ENCODE results near the gene KCNH2. TPM values are rescaled to one million over a fixed set of nuclear protein-coding genes. Genes with fewer than 3 reads are reported as not detected.

KCNH2 gene
- total RNA-seq, 4 donors from 2014 or later = 29.8 to 71.7 (median 42.5) TPM

- DNase-seq (ENCODE audit: extremely low spot score) = no peak
- TF ChIP-seq EP300 (IDR thresholded peaks at IDR 0.05) (no peak), POLR2AphosphoS5 (IDR thresholded peaks at IDR 0.05) (no peak), CTCF (IDR thresholded peaks at IDR 0.05) (no peak), POLR2A (IDR thresholded peaks at IDR 0.05; ENCODE audit: low read depth) (no peak)
- Histone ChIP-seq H3K4me3 (no peak overlapping the region), H3K36me3 (no peaks in the 10 kb centered on the region), H3K9me3 (no peaks in the 10 kb centered on the region), H3K27me3 (no peaks in the 10 kb centered on the region), H3K27ac (replicated peaks in 1 of 4) (no peak overlapping the region), H3K4me1 (no peaks in the 10 kb centered on the region)
- 79% methylated on average over 7 of the region's 7 CpGs for WGBS
- intact Hi-C loops (cut with DNase I) = no loop called here
Measured at GRCh38 chr7:150931199-150931869, 46.8 kb downstream of the KCNH2 start.

DNA sequence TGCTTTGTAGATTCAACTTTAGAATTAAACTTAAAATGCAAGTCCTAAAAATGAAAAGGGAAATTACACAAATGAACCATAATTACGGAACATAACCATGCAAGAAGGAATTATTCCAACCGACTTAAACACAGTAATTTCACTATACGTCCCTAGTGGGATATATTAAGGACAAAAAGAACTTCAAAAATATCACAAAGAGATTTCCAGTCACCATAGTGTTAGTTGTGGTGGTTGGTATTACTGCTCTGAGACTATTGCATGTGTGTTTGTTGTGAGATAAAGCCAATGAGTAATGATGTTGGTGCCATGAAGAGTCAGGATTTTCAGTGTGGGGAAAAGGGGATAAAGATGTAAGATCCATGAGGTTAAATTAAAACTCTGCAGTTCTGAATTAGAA lies 49.6 kb downstream of the KCNH2 start:
- 96% methylated on average over 3 of the region's 3 CpGs for WGBS
- Histone ChIP-seq H3K27me3 (no peaks in the 10 kb centered on the region), H3K36me3 (no peaks in the 10 kb centered on the region), H3K4me3 (no peak overlapping the region), H3K9me3 (no peaks in the 10 kb centered on the region), H3K27ac (replicated peaks in 1 of 4) (no peak overlapping the region), H3K4me1 (no peaks in the 10 kb centered on the region)
- DNase-seq (ENCODE audit: extremely low spot score) = no peak
- intact Hi-C loops (cut with DNase I) = no loop called here
- TF ChIP-seq CTCF (IDR thresholded peaks at IDR 0.05) (no peak), POLR2AphosphoS5 (IDR thresholded peaks at IDR 0.05) (no peak)

GRCh38 chr7:150927956-150928344 lies 50.2 kb downstream of the KCNH2 start:
- intact Hi-C loops (cut with DNase I) = no loop called here
- 63% methylated on average over 4 of the region's 4 CpGs for WGBS

GRCh38 chr7:150927157-150927955 lies 50.8 kb downstream of the KCNH2 start:
- no peaks in the 10 kb centered on the region for H3K27me3 ChIP-seq

More at GRCh38 chr7:150927956-150928344, 50.2 kb downstream of the KCNH2 start:
- DNase-seq (ENCODE audit: extremely low spot score) = no peak
- H3K4me3 ChIP-seq = no peak overlapping the region
- no peaks in the 10 kb centered on the region for H3K36me3 ChIP-seq
- no peak overlapping the region for H3K27ac ChIP-seq (replicated peaks in 1 of 4)
- TF ChIP-seq EP300 (IDR thresholded peaks at IDR 0.05) = no peak
- no peak for TF ChIP-seq CTCF (IDR thresholded peaks at IDR 0.05)
- TF ChIP-seq POLR2A (IDR thresholded peaks at IDR 0.05; ENCODE audit: low read depth) = no peak
- TF ChIP-seq POLR2AphosphoS5 (IDR thresholded peaks at IDR 0.05) = no peak
- H3K4me1 ChIP-seq = no peaks in the 10 kb centered on the region
- no peaks in the 10 kb centered on the region for H3K27me3 ChIP-seq
- H3K9me3 ChIP-seq = no peaks in the 10 kb centered on the region

More at GRCh38 chr7:150927157-150927955, 50.8 kb downstream of the KCNH2 start:
- no peak for TF ChIP-seq POLR2AphosphoS5 (IDR thresholded peaks at IDR 0.05)
- no peak for TF ChIP-seq EP300 (IDR thresholded peaks at IDR 0.05)
- TF ChIP-seq CTCF (IDR thresholded peaks at IDR 0.05) = no peak
- no peak for TF ChIP-seq POLR2A (IDR thresholded peaks at IDR 0.05; ENCODE audit: low read depth)
- 90% methylated on average over 5 of the region's 6 CpGs for WGBS
- Histone ChIP-seq H3K4me1 (peaks cover 0 to 4% (median 0%) of the 10 kb centered on the region in 4 donors), H3K4me3 (no peak overlapping the region), H3K9me3 (no peaks in the 10 kb centered on the region), H3K27ac (replicated peaks in 1 of 4) (no peak overlapping the region), H3K36me3 (no peaks in the 10 kb centered on the region)
- no peak for DNase-seq (ENCODE audit: extremely low spot score)
- intact Hi-C loops (cut with DNase I) = no loop called here
